ENCODE measurements around the gene PDZD2. TPM values are rescaled to one million over a fixed set of nuclear protein-coding genes. Genes with fewer than 3 reads are reported as not detected.

The PDZD2 gene
- polyA plus RNA-seq, 3 donors, result 0.10 TPM; not detected in 2

- H3K9me3 Mint-ChIP-seq, result peaks cover 0 to 12% (median 2%) of the 10 kb centered on the region in 7 donors
- H3K4me3 Mint-ChIP-seq, result no peak overlapping the region
- Histone ChIP-seq H2AFZ (ENCODE audit: insufficient read depth, low read depth, low read length, poor library complexity, severe bottlenecking) (no peak overlapping the region), H3K4me3 (replicated peaks in 1 of 3; ENCODE audit: low read depth in 2 of 3, low read length in 3 of 3) (no peak overlapping the region), H3K27me3 (ENCODE audit: control insufficient read depth in 2 of 2, insufficient read depth in 2 of 2, low read length in 2 of 2) (no peaks in the 10 kb centered on the region), H3K4me1 (ENCODE audit: control insufficient read depth in 1 of 2, insufficient read depth in 2 of 2, low read length in 2 of 2) (no peaks in the 10 kb centered on the region), H3K27ac (ENCODE audit: low read depth in 1 of 2, low read length in 2 of 2) (no peak overlapping the region), H3K4me2 (replicated peaks; ENCODE audit: extremely low read depth, low read length, poor library complexity, severe bottlenecking) (no peak overlapping the region), H3K36me3 (replicated peaks in 1 of 2; ENCODE audit: control insufficient read depth in 1 of 2, insufficient read depth in 2 of 2, low read length in 2 of 2) (no peaks in the 10 kb centered on the region), H4K20me1 (ENCODE audit: insufficient read depth, low read length) (no peaks in the 10 kb centered on the region), H3K79me2 (ENCODE audit: insufficient read depth, low read length) (no peaks in the 10 kb centered on the region), H3K9me3 (replicated peaks in 1 of 2; ENCODE audit: control insufficient read depth in 1 of 2, insufficient read depth in 1 of 2, low read length in 2 of 2) (peaks cover 0 to 3% of the 10 kb centered on the region in 2 donors), H3K9ac (ENCODE audit: insufficient read depth, low read length, poor library complexity, severe bottlenecking) (no peak overlapping the region)
- DNase-seq, result no peak
- no peak for TF ChIP-seq CTCF (IDR thresholded peaks at IDR 0.05)
- no peaks in the 10 kb centered on the region for H3K4me1 Mint-ChIP-seq
- H3K36me3 Mint-ChIP-seq, result no peaks in the 10 kb centered on the region
- H3K27me3 Mint-ChIP-seq (ENCODE audit: low read depth in 3 of 3), result peaks cover 0 to 5% (median 0%) of the 10 kb centered on the region in 3 donors
- intact Hi-C loops (cut with micrococcal nuclease), result no loop called here
- no peak overlapping the region for H3K27ac Mint-ChIP-seq
- 100% methylated on average over 1 of the region's 2 CpGs for WGBS (ENCODE audit: insufficient coverage)
Measured at GRCh38 chr5:31759925-31760324, 121.0 kb downstream of the PDZD2 start.

GRCh38 chr5:31761877-31762276 lies 122.9 kb downstream of the PDZD2 start:
- no CpG with 5 or more reads among the region's 5 CpGs for WGBS (ENCODE audit: insufficient coverage)

More at GRCh38 chr5:31761877-31762276, 122.9 kb downstream of the PDZD2 start:
- H3K4me2 ChIP-seq (replicated peaks; ENCODE audit: extremely low read depth, low read length, poor library complexity, severe bottlenecking), result no peak overlapping the region
- no peak for TF ChIP-seq CTCF (IDR thresholded peaks at IDR 0.05)
- H3K27ac ChIP-seq (ENCODE audit: low read depth in 1 of 2, low read length in 2 of 2), result no peak overlapping the region
- H3K4me3 ChIP-seq (replicated peaks in 1 of 3; ENCODE audit: low read depth in 2 of 3, low read length in 3 of 3), result no peak overlapping the region
- no peaks in the 10 kb centered on the region for H3K4me1 Mint-ChIP-seq
- H3K36me3 Mint-ChIP-seq, result no peaks in the 10 kb centered on the region
- peaks cover 0 to 15% (median 2%) of the 10 kb centered on the region in 7 donors for H3K9me3 Mint-ChIP-seq
- H3K27me3 Mint-ChIP-seq (ENCODE audit: low read depth in 3 of 3), result peaks cover 0 to 5% (median 0%) of the 10 kb centered on the region in 3 donors
- no peak overlapping the region for H3K4me3 Mint-ChIP-seq
- H3K27ac Mint-ChIP-seq, result no peak overlapping the region
- no peak for DNase-seq
- no peak overlapping the region for H2AFZ ChIP-seq (ENCODE audit: insufficient read depth, low read depth, low read length, poor library complexity, severe bottlenecking)
- H3K9ac ChIP-seq (ENCODE audit: insufficient read depth, low read length, poor library complexity, severe bottlenecking), result no peak overlapping the region
- H3K4me1 ChIP-seq (ENCODE audit: control insufficient read depth in 1 of 2, insufficient read depth in 2 of 2, low read length in 2 of 2), result no peaks in the 10 kb centered on the region
- H4K20me1 ChIP-seq (ENCODE audit: insufficient read depth, low read length), result no peaks in the 10 kb centered on the region
- no peaks in the 10 kb centered on the region for H3K27me3 ChIP-seq (ENCODE audit: control insufficient read depth in 2 of 2, insufficient read depth in 2 of 2, low read length in 2 of 2)
- no peaks in the 10 kb centered on the region for H3K36me3 ChIP-seq (replicated peaks in 1 of 2; ENCODE audit: control insufficient read depth in 1 of 2, insufficient read depth in 2 of 2, low read length in 2 of 2)
- intact Hi-C loops (cut with micrococcal nuclease), result no loop called here
- H3K79me2 ChIP-seq (ENCODE audit: insufficient read depth, low read length), result no peaks in the 10 kb centered on the region
- H3K9me3 ChIP-seq (replicated peaks in 1 of 2; ENCODE audit: control insufficient read depth in 1 of 2, insufficient read depth in 1 of 2, low read length in 2 of 2), result peaks cover 0 to 3% of the 10 kb centered on the region in 2 donors

Data from CD14-positive monocyte (primary cell).